Upper lobe of right lung (tissue), 1 donor: ENCODE measurements around the gene PPARD. TPM values are rescaled to one million over a fixed set of nuclear protein-coding genes. Genes with fewer than 3 reads are reported as not detected.

Experiments
- ATAC-seq: fragments of 200-7000 bp; cut with Tn5 transposase; one replicate; pipeline ENCODE4 v1.9.1; 2020; ENCODE audit warnings: mild to moderate bottlenecking, moderate library complexity
- DNase-seq: peaks from one replicate; pipeline ENCODE4 v3.0.0-alpha.2; 2020
- H3K27ac ChIP-seq: fragments of 200-600 bp; one replicate; pipeline ENCODE4 v1.8.0; 2022
- H3K27me3 ChIP-seq: fragments of 200-600 bp; one replicate; pipeline ENCODE4 v1.8.0; 2022; ENCODE audit warnings: mild to moderate bottlenecking
- H3K36me3 ChIP-seq: fragments of 200-600 bp; one replicate; pipeline ENCODE4 v1.8.0; 2022
- H3K4me1 ChIP-seq: fragments of 200-600 bp; one replicate; pipeline ENCODE4 v1.8.0; 2022
- H3K4me3 ChIP-seq: fragments of 200-600 bp; one replicate; pipeline ENCODE4 v1.8.0; 2022; ENCODE audit warnings: mild to moderate bottlenecking
- H3K9me3 ChIP-seq: fragments of 200-600 bp; one replicate; pipeline ENCODE4 v1.8.0; 2022
- intact Hi-C: fragments of 100-400 bp; cut with DNase I; formaldehyde crosslinking; loops from one replicate; pipeline ENCODE4 v1.11.0; 2022
- total RNA-seq: library from RNA; stranded (reverse); fragmentation: NEBNext Ultra II Directional; extraction: Animal tissue kit (Norgen Biotek cat#: 25700); gene quantifications from one replicate; pipeline ENCODE4 v1.2.1, GENCODE V29; 2021
- TF ChIP-seq, protein P1 (sequence below): fragments of 200-600 bp; IDR thresholded peaks from one replicate; pipeline ENCODE4 v1.8.0; 2022; ENCODE audit warnings: antibody characterized with exemption
- donor health status: DM: no; HTN: yes; CAD: no; lungs with severe emphysema.

PPARD gene
- total RNA-seq, 1 donor from 2014 or later = 31.6 TPM

GRCh38 chr6:35463292-35463691 lies 120.9 kb downstream of the PPARD start:
- ATAC-seq (no peak), DNase-seq (no peak)
- Histone ChIP-seq H3K9me3 (no peaks in the 10 kb centered on the region), H3K36me3 (peaks cover 18% of the 10 kb centered on the region), H3K4me1 (no peaks in the 10 kb centered on the region), H3K27ac (no peak overlapping the region), H3K27me3 (no peaks in the 10 kb centered on the region), H3K4me3 (no peak overlapping the region)
- TF ChIP-seq, protein P1, sequence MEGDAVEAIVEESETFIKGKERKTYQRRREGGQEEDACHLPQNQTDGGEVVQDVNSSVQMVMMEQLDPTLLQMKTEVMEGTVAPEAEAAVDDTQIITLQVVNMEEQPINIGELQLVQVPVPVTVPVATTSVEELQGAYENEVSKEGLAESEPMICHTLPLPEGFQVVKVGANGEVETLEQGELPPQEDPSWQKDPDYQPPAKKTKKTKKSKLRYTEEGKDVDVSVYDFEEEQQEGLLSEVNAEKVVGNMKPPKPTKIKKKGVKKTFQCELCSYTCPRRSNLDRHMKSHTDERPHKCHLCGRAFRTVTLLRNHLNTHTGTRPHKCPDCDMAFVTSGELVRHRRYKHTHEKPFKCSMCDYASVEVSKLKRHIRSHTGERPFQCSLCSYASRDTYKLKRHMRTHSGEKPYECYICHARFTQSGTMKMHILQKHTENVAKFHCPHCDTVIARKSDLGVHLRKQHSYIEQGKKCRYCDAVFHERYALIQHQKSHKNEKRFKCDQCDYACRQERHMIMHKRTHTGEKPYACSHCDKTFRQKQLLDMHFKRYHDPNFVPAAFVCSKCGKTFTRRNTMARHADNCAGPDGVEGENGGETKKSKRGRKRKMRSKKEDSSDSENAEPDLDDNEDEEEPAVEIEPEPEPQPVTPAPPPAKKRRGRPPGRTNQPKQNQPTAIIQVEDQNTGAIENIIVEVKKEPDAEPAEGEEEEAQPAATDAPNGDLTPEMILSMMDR = no peak
- intact Hi-C loops = no loop called here

DNA sequence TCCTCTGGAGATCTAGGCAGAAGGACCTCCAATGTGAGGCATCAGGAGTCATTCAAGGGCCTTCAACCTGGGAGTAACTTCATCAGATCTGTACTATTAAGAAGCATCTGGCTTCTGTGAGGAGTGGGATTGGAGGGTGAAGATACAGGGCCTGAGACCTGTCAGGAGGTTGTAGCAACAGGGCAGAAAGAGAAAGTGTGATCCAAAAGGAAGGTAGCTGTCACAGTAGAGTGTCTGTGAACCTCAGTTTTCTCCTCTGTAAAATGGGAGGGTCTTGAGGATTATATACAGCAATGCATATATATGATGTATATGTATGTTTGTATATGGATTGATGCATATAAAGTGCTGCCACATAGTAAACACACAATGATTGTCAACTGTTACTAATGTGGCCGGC lies 123.3 kb downstream of the PPARD start:
- Histone ChIP-seq H3K27me3 (no peaks in the 10 kb centered on the region), H3K4me3 (no peak overlapping the region), H3K27ac (no peak overlapping the region), H3K4me1 (peaks cover 8% of the 10 kb centered on the region), H3K36me3 (peaks cover 17% of the 10 kb centered on the region), H3K9me3 (no peaks in the 10 kb centered on the region)
- intact Hi-C loops = no loop called here
- DNase-seq (no peak), ATAC-seq (no peak)
- TF ChIP-seq, protein P1 = no peak

DNA sequence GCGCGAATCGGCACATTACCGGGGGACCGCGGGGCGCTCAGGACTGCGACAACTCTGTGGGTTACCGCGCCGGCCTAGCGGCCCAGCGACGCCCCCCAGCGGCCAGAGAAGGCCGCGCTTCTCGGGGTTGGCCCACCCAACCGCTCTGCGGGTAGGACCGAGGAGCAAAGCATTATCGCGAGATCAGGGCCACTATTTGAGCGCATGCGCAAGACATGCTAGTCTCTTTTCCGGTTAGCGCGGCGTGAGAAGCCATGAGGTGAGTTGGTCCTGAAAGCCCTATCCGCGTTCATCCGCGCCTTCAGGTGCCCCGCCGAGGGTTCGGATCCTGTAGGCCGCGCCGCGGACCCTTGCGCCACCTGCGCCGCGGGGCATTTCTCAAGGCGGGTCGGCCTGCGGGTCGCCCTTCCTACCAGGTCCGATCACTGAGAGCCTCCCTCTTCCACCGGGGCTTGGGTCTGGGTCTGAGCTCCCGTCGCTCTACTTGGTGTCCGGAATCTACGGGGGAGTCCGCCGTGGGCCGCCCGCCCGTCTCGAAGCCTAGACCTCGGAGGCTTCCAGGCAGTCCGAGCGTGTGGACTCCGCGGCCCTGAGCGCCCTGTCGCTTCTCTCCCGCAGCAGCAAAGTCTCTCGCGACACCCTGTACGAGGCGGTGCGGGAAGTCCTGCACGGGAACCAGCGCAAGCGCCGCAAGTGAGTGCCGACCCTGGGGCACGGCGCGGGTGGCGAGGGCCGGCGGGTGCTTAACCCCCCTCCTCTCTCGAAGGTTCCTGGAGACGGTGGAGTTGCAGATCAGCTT lies 126.0 kb downstream of the PPARD start, which contains the start of gene RPL10A:
TSS of gene RPL10A (plus strand) at position 221 of the 799 bp plus-strand sequence. CDS start at position 255, 34 bp downstream.
- Histone ChIP-seq H3K27me3 (no peaks in the 10 kb centered on the region), H3K27ac (peak within 1 kb of the TSS; percentile 90), H3K4me3 (peak within 1 kb of the TSS; percentile 91), H3K36me3 (peaks cover 43% of the 10 kb centered on the region), H3K9me3 (no peaks in the 10 kb centered on the region), H3K4me1 (peaks cover 16% of the 10 kb centered on the region)
- TF ChIP-seq, protein P1 = peak; percentile 94
- ATAC-seq (peak; percentile 96), DNase-seq (peak; percentile 95)
- intact Hi-C loops = no loop called here

GRCh38 chr6:35468980-35469750 lies 126.8 kb downstream of the PPARD start:
- Histone ChIP-seq H3K4me3 (peak overlapping the region; percentile 91), H3K27ac (peak overlapping the region; percentile 90), H3K4me1 (peaks cover 16% of the 10 kb centered on the region), H3K9me3 (no peaks in the 10 kb centered on the region), H3K36me3 (peaks cover 43% of the 10 kb centered on the region), H3K27me3 (no peaks in the 10 kb centered on the region)
- DNase-seq (peak; percentile 75), ATAC-seq (no peak)
- intact Hi-C loops = no loop called here
- TF ChIP-seq, protein P1 = no peak

- H3K4me1 ChIP-seq = peaks cover 16% of the 10 kb centered on the region
- intact Hi-C loops = no loop called here
These were observed 127.6 kb downstream of the PPARD start for GRCh38 chr6:35469751-35470662.

More at GRCh38 chr6:35469751-35470662, 127.6 kb downstream of the PPARD start:
- peak overlapping the region; percentile 91 for H3K4me3 ChIP-seq
- DNase-seq (no peak), ATAC-seq (no peak)
- TF ChIP-seq, protein P1 = no peak
- H3K27ac ChIP-seq = peak overlapping the region; percentile 90
- no peaks in the 10 kb centered on the region for H3K9me3 ChIP-seq
- H3K27me3 ChIP-seq = no peaks in the 10 kb centered on the region
- peaks cover 48% of the 10 kb centered on the region for H3K36me3 ChIP-seq
